Head of caudate nucleus (tissue), 42 donors: ENCODE measurements around the gene MAP1LC3B2.

Source experiments
- DNase-seq, 42 donors: peaks; one replicate each; pipeline versions ENCODE4 v3.0.0 to v3.0.0-alpha.2; 2020 to 2021; ENCODE audit warnings: mixed read lengths in 7 of 42
- intact Hi-C: fragments of 100-400 bp; cut with DNase I; formaldehyde crosslinking; loops from one replicate; pipeline ENCODE4 v1.15.0; 2022

Gene MAP1LC3B2

DNA sequence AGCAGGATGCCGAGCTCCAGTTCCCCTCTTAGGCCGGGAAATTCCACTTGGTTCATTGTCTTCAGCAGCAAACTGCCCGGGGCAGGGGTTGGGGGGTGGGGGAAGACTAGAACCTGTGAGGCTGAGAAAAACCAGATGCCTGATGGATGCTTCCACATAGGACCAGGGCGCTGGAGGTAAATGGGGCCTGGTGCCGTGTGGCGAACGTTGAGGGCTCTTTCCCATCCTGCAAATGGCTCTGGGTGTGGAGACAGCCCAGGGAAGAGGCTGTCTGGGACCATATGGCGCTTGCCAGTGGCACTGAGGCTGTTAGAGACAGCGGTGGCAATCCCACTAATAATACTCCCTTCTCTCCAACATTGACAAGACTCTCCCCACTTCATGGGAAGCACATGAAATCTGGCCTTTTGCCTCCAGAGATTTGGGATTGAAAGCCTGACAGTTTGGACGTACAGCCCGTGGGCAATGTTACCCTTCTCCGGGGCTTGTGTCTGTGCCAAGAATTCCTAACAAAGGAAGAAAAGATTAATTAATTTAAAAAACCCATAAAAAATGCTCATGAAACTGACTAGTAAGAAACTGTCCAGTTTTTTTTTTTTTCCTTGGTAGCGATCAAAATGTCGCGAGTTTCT lies 44.5 kb downstream of the MAP1LC3B2 start:
- intact Hi-C loops = loop anchor here (5.0 kb wide), 1 partner anchor 326 kb away; the partner anchor contains the start of gene MED13L
- DNase-seq = no peak

DNA sequence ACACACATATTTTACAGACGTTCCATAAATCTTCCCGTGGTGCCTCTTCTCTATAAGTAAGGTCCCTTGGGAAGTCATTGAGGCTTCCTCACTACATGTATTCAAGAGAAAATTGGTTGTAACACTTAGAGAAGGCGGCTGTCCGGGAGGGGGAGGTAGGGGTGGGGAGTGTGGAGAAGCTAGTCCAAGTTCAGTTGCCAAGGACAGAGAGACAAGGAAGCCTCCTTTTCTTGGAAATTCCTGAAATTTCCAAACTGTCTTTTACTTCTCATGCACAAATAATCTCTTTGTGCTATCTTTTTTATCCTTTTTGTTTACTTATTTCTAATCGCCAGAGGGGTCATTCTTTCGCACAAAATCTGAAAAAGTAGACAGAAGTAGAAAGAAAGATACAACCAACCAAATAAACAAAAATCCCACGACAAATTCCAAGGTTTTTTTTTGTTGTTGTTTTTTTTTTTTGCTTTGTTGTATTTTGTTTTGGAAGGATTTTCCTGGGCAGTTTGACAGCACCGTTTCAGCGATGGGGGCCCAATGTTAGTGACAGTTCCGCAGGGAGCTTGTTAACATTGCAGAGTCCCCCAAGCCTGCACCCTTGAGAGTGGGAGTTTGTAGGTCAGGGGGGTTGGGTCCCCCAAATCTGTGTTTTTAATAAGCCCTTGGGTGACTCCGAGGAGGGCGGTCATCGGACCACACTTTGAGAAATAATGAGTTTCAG lies 45.2 kb downstream of the MAP1LC3B2 start:
- no peak for DNase-seq
- intact Hi-C loops = loop anchor here (5.0 kb wide), 1 partner anchor 327 kb away; the partner anchor contains the start of gene MED13L

DNA sequence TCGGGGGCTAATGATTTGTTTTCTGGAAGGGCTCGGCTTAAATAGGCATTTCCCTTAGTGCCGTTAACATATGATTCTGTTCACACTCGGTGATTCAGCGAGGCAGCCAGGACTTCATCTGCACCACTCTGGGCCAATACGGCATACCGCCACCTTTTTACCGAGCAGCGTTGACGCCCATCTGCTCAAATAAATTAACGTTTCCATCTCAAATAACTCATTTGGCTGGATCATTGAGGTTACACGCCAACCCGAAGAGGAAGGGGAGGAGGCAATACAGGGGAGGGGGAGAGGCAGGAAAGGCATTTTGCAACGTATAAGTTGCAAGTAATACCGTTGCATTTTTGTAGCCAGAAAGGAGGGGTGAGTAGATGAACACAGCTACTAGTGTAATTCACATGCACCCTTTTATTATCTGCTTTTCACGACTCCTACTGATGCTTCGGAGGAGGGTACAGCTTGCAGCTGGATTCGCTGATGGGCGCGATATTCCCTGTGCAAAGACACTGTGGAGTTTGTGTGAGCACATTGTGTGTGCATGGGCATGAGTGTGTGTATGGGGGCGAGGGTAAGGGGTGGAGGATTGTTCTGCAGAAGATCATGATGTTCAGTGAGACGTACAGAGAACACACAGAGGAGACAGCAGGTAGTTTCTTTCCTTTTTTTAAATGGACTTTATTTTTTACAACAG lies 45.9 kb downstream of the MAP1LC3B2 start:
- peak in 36 of 42 donors; percentile 21 to 80 (median 47) for DNase-seq
- intact Hi-C loops = loop anchor here (5.0 kb wide), 1 partner anchor 328 kb away; the partner anchor contains the start of gene MED13L

DNA sequence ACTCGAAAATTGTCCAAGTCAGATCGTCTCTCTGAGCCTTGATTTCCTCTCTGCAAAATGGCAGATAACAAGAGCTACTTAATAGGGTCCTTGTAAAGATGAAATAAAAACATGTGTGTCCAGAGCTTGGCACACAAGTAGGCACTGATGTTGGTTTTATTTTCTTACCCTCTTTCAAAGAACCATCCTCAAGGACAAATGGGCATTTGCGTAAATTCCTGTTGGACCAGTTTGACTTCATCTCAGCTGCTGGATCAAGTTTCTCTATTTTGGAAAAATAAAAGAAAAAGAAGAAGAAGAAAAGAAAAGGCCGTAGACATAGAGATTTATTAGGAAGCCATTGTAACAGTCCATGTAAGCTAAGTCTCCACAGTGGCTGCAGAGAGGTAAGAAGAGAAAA lies 47.2 kb downstream of the MAP1LC3B2 start:
- DNase-seq = no peak
- intact Hi-C loops = no loop called here

DNA sequence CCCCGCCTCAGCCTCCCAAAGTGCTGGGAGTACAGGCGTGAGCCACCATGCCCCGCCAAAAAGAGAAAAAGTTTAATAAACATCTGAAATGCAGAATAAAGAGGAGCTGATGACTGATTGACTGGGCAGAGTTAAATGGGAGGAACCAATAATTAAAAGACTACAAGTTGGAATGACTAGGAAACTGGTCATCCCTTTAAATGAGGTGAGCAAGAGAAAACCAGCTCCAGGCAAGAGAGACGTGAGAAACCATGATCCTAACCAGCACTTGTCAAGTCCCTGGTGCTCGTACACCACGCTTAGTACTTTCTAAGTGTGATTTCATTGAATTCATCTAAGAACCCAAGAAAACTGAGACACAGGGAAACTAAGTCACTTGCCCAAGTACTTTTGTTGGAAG lies 47.9 kb downstream of the MAP1LC3B2 start:
- intact Hi-C loops = no loop called here
- DNase-seq = no peak

DNA sequence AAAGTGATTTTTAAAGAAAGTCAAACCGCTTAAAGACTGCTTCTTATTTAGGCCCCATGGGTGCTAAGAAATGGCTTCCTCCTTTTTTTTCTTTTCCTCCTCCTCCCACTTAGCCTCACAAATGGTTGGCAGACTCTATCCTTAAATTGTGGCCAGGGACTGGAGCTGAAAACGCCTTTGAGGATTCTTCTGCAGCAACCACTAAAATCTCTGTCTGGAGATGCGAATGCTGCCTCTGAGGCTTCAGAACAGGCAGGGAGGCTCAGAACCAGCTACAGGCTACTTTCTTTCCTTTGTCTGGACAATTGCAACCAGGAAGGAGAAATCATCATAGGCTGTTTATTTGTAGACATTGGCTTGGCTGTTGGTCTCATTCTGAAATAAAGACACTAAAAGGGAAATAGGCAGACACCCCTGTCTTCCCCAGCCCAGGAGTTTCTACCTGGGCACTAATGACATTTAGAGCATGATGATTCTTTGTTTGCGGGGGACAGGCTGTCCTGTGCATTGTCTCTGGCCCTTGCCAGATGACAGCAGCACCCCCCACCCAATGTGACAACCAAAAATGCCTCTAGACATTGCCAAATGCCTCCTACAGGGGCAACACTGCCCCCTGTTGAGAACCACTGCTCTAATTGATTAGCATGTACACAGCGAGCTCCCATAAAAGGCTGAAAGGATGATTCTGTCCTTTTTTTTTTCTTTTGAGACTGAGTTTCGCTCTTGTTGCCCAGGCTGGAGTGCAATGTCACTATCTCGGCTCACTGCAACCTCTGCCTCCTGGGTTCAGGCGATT lies 50.3 kb downstream of the MAP1LC3B2 start:
- intact Hi-C loops = no loop called here
- DNase-seq = peak in 4 of 42 donors; percentile 17 to 21 (median 19)

DNA sequence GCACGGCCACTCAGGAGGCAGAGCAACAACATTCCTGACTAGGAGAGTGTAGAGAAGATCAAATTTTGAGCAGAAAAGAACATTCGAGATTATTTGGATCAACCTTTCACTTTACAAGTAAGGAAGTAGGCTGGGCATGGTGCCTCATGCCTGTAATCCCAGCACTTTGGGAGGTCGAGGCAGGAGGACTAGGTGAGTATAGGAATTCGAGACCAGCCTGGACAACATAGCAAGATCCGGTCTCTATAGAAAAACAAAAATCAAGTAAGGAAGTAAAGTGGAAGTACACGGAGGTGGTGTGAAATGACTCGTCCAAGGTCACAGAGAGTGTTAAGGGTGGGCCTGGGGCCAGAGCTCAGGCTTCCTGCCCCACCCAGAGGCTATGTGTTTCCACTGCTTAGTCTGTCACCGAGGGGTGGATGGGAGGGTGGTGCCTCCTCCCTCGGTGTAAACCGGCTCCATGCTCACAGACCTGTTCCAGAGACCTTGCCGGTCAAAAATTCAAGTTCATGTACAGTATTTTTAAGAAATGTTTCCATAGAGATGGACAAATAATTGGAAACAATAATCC lies 51.9 kb downstream of the MAP1LC3B2 start:
- intact Hi-C loops = no loop called here
- no peak for DNase-seq

DNA sequence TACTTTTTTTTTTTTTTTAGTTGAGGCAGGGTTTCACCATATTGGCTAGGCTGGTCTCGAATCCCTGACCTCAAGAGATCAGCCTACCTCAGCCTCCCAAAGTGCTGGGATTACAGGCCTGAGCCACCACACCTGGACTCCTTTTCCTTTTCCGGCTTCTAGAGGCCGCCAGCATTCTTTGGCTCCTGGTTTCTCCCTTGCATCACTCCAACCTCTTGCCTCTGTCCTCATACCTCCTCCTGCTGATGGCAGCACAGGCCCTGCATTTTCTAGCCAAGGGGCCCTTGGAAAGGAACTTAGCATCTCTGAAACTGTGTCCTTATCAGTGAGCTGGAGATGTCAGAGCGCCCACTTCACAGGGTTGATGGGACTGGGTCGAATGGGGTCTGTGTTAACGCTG lies 53.3 kb downstream of the MAP1LC3B2 start:
- intact Hi-C loops = no loop called here
- DNase-seq = no peak

DNA sequence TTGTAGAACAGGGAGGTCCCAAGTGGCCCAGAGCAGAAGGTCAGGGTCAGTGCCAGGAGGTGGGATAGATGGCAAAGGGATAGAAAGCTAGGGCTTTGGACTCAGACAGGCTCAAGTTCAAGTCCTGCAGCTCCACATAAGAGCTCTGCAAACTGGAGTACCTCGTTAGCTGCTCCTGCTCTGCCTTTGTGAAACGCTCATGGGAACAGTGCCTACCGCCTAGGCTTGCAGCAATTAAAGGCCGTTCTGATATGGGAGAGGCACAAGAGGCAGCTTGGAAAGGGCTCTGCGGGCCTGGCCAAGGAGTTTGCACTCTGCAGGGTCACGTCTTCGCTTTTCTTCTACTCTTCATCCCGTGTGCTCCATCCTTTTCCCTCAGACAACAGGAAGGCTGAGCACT lies 54.1 kb downstream of the MAP1LC3B2 start:
- intact Hi-C loops = no loop called here
- no peak for DNase-seq

DNA sequence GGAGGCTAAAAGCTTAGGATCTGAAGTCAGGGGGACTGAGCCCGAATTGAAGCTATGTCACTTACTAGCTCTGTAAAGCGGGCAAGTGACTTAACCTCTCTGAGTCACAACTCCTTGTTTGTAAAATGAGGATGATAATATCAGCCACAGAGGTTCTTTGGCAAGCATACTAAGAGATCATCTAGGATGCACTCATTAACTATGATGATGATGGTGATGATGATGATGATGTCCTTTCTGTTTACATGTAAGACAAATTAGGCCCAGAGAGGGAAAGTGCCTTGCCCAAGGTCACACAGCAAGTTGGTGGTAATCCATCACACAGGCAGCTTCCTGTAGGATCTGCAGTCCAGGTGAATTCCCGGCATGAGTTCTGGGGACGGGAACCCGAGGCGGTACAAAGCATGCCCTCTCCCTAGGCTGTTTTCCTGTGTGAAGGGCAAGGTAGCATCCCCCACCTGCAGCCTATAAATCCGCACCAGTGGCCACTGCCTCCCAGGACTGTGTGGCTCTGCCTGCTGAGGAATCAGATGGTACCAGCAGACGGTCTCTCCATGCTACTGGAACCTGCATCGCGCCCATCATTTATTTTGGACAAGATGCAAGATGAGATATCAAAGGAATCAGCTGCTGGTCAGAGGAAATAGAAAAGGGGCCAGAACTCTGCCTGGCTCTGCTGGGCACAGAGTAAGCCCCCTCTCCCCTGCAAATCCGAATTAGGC lies 55.2 kb downstream of the MAP1LC3B2 start:
- DNase-seq = no peak
- intact Hi-C loops = no loop called here

DNA sequence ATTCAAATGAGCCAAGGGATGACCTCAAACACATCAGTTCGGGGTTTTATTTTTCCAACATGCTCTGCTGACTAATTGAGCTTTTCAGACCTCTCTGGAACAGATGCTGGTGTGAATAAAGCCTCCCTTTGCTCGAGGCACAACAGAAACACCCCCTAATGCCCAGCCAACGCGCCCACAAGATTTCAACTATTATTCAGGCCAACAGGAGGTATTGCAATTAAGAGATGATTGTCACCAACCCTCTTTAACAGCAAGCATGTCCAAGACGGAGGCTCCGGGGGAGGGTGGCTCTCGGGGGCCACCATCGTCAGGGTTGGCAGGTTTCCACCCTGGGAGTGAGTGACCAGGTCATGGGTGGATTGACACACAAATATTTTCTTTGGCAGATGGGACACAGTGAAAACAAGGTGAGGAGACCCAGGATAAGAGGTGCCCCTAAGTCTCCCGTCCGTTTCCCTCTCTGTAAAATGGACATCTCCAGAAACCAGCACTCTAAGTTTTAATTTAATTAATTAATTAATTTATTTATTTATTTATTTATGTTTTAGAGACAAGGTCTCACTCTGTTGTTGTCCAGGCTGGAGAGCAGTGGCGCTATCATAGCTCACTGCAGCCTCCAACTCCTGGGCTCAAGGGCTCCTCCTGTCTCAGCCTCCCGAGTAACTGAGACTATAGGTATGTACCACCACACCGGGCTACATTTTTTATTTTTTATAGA lies 56.1 kb downstream of the MAP1LC3B2 start:
- intact Hi-C loops = no loop called here
- no peak for DNase-seq

DNA sequence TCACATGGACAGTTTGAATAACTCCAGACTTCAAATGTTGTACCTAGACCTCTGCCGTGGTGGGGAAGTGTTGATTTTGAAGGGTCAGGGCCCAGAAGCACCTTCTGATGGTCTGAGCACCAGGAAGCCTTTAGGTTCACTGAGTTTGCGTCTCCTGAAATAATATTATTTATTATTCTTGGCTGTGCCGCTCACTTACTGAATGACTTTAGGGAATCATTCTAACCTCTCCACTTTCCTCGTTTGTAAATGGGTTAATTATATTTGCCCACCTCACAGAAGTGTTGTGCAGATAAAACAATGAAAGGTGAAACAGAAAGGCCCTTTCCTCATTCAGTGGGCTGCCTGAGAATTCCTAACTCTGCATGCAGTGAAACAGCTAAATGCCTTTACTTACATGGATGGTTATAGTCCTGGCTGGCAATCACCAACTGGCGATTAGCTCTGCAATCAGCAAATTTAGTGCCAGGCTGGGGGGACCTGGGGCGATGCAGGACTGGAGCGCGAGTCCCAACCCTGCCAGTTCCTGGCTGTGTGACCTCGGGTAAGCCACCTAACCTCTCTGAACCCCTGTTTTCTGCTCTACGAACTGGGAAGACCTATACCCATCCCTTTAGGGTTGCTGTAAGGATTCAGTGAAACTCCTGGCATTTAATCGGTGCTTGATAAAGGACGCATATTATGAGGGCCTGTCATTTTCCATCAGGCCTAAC lies 57.5 kb downstream of the MAP1LC3B2 start:
- intact Hi-C loops = no loop called here
- DNase-seq = no peak

DNA sequence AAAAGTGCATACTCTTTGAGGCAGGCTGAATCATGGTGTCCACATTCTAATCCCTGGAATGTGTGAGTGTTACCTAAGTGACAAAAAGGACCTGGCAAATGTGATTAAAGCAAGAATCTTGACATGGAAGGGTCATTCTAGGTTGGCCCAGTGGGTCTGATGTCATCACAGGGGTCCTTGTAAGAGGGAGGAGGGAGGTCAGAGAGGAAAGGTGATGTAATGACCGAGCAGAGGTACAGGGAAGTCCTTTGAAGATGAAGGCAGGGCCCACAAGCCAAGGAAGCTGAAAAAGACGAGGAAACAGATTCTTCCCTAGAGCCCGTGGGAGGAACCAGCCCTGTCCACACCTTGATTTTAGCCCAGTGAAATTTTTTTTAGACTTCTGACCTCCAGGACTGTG lies 60.1 kb downstream of the MAP1LC3B2 start:
- DNase-seq = no peak
- intact Hi-C loops = no loop called here

DNA sequence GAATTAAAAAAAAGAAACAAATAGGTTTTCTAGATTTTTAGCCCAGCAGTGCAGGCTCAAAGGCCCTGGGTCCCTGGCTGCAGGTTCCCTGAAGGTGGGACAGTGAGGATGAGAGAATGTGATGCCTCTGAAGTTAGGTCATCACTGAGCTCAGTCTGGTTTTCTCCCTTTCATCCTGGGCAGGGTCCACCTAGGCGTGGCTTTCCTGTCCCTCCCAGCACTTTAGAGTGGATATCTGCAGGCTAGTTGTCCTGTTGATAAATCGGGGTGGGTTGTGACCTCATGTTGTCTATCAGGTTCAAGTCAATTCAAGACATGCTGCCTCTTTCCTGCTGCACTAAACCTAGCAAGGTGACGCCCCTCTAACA lies 60.9 kb downstream of the MAP1LC3B2 start:
- no peak for DNase-seq
- intact Hi-C loops = no loop called here

DNA sequence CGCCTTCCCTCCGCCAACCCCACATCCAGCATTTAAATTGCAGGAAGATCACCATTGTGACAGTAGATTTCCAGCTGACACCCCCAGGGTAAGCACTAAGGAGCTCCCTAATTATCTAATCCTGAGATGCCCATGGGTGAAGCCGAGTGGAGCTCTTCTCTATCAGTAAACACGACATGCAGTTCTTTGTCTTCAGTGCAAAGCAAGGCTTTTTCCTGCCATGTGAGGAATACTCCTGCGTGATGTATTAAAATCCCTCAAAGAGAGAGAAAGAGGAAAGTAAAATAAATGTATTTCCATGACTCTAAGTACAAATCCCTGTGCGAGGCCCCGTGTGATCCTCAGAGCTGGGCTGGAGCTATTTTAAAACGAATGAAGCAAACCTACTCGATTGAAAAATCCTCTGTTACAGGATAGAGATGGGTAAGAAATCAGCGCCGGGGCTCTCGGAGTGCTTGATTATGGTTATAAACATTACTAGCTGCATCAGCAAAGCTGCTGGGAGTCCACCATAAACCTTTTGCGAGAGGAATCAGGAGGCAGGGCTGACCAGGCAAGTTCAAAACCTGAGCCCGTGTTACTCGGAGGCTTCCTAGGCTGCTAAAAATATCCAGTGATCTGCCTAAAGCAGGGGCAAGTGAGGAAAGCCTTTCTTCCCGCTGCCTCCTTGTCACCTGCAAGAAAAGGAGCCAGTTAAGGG lies 61.5 kb downstream of the MAP1LC3B2 start:
- peak in 33 of 42 donors; percentile 3 to 69 (median 30) for DNase-seq
- intact Hi-C loops = no loop called here

DNA sequence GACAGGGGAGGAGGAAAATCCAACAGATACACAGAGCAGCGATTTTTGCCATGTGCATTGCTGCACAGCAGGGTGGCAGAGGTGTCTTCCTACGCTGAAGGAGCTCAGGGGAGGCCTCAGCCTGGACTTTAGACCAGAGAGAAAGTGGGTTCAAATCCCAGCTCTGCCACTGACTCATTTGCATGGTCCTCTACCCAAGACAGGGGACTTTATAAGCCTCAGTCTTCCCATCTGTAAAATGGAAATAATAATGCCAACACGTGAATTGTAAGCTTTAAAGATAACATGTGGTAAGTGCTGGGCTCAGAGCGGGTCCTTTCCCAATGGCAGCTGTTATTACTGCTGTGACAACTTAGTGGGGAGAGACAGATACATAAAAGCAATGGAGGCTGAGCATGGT lies 62.0 kb downstream of the MAP1LC3B2 start:
- DNase-seq = no peak
- intact Hi-C loops = no loop called here

DNA sequence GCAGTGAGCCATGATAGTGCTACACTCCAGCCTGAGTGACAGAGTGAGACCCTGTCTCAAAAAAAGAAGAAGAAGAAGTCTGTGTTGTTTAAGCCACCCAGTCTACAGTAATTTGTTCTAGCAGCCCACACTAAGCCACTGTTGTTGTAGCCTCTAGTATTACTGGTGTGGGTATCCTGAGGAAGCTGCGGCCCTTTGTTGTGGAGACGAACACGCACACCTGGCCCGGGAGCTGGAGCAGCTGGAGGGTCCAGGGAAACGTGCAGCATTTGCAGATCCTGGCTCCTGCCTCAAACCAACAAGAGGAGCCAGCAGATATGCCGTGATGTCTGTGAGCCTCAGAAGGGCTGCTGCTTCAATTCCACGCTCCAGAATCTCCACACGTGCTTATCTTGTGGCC lies 65.3 kb downstream of the MAP1LC3B2 start:
- intact Hi-C loops = no loop called here
- DNase-seq = no peak
